GM19397 (cell line): ENCODE results near the gene HDAC3.
A peak's percentile ranks its signal among the peaks of the same experiment; 100 is the strongest.

Experiments used
- ATAC-seq: cut with Tn5 transposase; IDR thresholded peaks from one replicate; pipeline ENCODE4 v1.9.1; 2021; ENCODE audit warnings: mild to moderate bottlenecking, moderate library complexity; ENCODE audit not compliant: unreplicated experiment

HDAC3 gene

GRCh38 chr5:141636413-141637122 is at the start of gene HDAC3, which contains the start of gene RELL2:
HDAC3 (minus strand) TSS chr5:141636849; CDS start chr5:141636790, 59 bp downstream.
RELL2 (plus strand) TSS chr5:141636997; CDS start chr5:141638226, 1,229 bp downstream.
- ATAC-seq = peak; percentile 82

- ATAC-seq = no peak
Measured at GRCh38 chr5:141685591-141685990, 48.9 kb upstream of the HDAC3 start.

- ATAC-seq = no peak
Measured at GRCh38 chr5:141683596-141684141, 47.0 kb upstream of the HDAC3 start.

- ATAC-seq = no peak
Measured at GRCh38 chr5:141681695-141682641, 45.3 kb upstream of the HDAC3 start, which contains the start of gene ARAP3. ARAP3 (minus strand) TSS chr5:141682230; CDS start chr5:141680486, 1,744 bp downstream.

- ATAC-seq = no peak
Measured at GRCh38 chr5:141681295-141681694, 44.6 kb upstream of the HDAC3 start.

GRCh38 chr5:141680751-141681201 is 44.1 kb upstream of the HDAC3 start:
- no peak for ATAC-seq

GRCh38 chr5:141680178-141680577 is 43.5 kb upstream of the HDAC3 start:
- no peak for ATAC-seq

GRCh38 chr5:141677415-141677814 is 40.8 kb upstream of the HDAC3 start:
- no peak for ATAC-seq

- no peak for ATAC-seq
Measured at GRCh38 chr5:141675672-141676071, 39.0 kb upstream of the HDAC3 start.

- ATAC-seq = no peak
Measured at GRCh38 chr5:141674747-141675146, 38.1 kb upstream of the HDAC3 start.

GRCh38 chr5:141672841-141673813 is 36.5 kb upstream of the HDAC3 start:
- no peak for ATAC-seq

- ATAC-seq = no peak
Measured at GRCh38 chr5:141672071-141672840, 35.6 kb upstream of the HDAC3 start.

- no peak for ATAC-seq
Measured at GRCh38 chr5:141669520-141669919, 32.9 kb upstream of the HDAC3 start.

- no peak for ATAC-seq
Measured at GRCh38 chr5:141668601-141669265, 32.1 kb upstream of the HDAC3 start.

GRCh38 chr5:141665995-141666940 is 29.6 kb upstream of the HDAC3 start:
- ATAC-seq = no peak

GRCh38 chr5:141664733-141665461 is 28.2 kb upstream of the HDAC3 start:
- peak; percentile 98 for ATAC-seq

GRCh38 chr5:141663506-141663905 is 26.9 kb upstream of the HDAC3 start:
- no peak for ATAC-seq
